HG03378 (cell line): ENCODE measurements around the gene CELA1.
A peak's percentile ranks its signal among the peaks of the same experiment; 100 is the strongest.

Experiments
- ATAC-seq: cut with Tn5 transposase; IDR thresholded peaks from one replicate; pipeline ENCODE4 v1.9.1; 2021; ENCODE audit warnings: mild to moderate bottlenecking, moderate library complexity; ENCODE audit not compliant: unreplicated experiment

CELA1 gene

DNA sequence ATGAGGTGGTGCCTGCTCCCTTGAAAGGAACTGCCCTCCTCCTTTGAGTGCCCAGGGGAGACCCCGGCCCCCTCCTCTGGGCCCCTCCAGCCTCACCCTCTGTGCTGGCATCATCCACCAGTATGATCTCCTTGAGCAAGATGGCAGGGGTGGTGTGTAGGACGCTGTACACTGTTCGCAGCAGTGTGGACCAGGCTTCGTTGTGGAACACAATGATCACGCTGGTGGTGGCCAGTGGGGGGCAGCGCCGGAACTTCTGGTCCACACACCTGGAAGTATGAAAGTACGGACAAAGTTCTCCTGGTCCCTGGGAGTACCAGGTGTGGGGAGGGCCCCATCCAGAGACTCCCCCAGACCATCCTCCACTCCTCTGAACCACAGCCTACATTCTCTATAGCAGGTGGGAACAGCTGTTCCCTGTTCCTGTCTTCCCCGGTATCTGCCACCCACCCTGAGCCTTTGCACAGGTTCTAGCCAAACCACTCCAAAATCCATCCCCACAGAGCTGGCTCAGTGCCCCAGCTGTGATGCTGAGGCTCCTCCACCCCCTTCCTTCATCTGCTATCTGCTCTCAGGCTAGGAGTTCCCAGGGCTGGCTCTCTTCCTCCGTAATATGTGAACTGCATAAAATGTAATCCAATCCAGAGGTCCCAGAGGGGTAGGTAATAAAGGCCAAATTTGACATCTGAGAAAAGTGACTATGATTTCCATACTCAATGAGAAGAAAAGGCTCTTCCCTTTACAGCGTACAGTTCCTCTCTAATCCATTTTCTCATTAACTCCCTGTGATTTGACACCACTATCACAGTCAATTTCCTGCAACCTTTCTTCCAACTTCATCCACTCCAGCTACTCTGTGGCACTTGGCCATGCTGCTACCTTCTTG lies 30.9 kb upstream of the CELA1 start:
- no peak for ATAC-seq

DNA sequence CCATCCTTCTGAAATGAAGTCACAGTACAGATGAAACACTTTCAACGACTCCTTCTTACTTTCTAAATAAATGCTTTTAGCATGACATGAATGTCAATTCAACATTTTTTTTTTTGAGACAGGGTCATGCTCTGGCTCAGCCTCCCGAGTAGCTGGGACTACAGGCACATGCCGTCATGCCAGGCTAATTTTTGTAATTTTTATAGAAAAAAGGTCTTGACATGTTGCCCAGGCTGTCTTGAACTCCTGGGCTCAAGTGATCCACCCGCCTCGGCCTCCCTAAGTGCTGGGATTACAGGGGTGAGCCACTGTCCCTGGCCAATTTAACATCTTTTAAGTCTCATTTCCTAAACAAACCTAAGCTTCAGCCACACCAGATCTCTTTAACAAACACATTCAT lies 28.4 kb upstream of the CELA1 start:
- ATAC-seq: no peak

DNA sequence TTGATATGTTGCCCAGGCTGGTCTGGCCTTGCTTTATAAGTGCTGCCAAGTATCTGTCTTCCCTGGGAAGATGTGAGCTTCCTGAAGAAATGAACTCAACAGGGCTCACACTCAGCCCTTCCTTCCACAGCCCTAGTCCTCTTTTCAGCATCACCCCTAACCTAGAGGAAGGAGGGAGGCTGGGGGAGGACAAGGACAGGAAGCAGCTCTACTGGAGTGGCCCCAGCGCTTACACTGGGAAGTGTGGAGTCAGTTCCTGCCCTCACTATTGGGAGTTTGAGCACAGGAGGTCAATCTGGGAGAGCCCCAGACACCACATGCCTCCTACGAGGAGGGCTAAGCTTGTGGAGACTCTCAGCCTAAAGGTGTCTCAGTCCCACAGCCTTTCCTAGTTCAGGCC lies 27.9 kb upstream of the CELA1 start:
- no peak for ATAC-seq

DNA sequence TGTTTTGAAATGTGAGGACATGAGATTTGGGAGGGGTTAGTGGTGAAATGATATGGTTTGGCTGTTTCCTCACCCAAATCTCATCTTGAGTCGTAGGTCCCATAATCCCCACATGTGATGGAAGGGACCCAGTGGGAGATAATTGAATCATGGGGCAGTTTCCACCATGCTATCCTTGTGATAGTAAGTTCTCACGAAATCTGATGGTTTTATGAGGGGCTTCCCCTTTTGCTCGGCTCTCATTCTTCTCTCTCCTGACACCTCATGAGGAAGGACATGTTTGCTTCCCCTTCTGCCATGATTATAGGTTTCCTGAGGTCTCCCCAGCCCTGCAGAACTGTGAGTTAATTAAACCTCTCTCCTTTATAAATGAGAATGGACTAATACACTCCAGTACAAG lies 26.7 kb upstream of the CELA1 start:
- no peak for ATAC-seq

DNA sequence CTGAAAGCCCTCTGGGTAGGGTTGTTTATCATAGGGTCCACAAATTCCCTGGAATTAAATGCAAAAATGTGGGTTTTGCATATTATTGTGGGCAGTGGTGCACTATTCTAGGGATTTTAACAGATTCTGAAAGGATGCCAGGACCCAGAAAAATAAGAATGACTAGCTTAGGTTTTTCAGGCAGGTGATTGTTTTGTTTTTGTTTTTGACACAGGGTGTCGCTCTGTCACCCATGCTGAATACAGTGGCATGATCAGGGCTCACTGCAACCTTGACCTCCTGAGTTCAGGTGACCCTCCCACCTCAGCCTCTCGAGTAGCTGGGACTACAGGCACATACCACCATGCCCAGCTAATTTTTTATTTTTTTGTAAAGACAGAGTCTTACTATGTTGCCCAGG lies 25.5 kb upstream of the CELA1 start:
- ATAC-seq: no peak

DNA sequence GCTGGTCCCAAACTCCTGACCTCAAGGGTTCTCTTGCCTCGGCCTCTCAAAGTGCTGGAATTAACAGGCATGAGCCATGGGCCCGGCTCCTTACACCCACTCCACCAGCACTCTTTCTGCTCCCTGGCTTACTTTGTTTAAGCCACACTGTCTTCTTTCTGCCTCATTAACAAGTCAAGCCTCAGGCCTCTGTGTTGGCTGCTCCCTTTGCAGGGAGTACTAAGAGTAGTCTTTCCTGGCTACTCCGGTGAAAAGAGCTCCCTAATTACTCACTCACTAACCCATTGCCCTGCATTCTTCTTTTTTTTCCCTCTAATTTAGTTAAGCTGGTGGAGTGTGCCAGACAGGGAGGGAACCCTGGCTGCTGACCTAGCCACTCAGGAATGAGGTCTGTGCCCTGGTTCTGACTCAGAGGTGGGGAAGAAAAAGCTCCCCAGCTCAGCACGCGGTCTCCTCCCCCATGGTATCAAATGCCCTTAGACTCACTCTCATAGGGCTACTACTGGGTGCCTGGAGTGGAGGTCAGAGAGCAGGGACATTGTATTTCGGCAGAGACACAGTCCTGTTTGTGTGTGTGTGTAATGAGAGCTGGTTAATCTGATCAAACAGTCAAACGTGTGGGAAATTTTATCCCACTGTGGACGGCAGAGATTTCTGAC lies 24.9 kb upstream of the CELA1 start:
- ATAC-seq: no peak

DNA sequence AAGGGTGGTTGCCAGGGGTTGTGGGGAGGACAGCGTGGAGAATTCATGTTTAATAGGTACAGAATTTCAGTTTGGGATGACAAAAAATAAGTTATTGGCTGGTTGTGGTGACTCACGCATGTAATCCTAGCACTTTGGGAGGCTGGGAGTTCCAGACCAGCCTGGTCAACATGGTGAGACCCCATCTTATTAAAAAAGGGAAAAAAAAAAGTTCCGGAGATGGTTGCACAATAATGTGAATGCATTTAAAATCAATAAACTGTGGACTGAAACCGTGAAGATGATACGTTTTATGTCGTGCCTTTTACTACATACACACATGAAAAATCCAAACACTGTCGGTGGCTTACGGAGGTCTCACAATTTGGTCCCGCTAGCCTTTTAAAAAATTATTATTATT lies 24.2 kb upstream of the CELA1 start:
- no peak for ATAC-seq

DNA sequence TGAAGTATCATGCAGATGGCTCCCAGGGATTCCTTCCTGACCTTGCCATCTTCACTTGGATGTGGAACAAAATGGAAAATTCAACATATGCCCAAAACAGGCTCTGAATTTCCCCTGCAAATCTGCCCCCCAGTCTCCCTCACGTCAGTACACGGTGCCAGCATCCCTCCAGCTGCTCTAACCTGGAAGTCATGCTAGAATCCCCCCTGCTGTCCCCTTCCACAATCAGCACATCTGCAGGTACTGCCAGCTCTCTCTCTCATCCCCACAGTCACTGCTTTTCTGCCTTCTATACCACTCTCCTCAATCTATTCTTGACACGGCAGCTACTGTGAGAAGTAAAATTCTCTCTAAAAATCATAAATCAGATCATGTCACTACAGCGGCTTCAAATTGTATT lies 23.1 kb upstream of the CELA1 start:
- ATAC-seq: no peak

DNA sequence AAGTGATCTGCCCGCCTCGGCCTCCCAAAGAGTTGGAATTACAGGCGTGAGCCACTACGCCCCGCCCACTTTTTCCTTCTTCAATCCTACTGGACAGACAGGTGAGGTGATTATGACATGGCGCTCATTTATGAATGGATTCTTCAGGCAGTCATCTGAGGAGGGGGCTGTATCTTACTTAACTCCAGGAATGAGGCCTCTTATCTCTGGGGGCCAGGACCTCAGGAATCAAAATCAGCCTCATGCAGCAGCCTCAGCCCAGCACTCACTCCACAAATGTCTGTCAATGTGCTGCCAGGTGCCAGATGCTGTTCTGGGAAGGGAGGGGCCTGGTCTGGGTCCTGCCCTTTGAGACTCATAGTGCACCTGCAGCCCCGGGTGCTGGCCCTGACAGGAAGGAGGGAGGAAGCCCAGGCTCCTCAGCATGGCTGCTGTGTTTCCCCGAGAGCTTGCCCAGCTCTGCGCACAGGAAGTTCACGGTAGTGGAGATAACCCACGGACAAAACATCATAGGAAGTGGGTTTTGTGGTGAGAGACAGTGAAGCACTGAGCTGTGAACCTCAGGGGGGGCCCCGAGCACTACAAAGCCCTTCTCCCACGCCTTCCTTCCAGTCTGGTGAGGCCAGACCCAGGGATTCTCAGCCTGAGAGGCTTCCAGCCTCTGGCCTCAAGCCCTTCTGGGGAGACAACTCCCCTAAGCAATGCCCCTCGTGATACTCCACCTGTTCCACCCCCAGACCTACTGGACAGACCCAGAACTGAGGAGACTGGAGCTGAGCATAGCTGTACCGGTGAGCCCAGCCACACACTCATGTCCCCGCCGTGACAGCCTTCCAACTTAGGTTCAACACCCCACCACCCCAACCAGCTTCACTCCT lies 22.4 kb upstream of the CELA1 start:
- peak; percentile 95 for ATAC-seq

DNA sequence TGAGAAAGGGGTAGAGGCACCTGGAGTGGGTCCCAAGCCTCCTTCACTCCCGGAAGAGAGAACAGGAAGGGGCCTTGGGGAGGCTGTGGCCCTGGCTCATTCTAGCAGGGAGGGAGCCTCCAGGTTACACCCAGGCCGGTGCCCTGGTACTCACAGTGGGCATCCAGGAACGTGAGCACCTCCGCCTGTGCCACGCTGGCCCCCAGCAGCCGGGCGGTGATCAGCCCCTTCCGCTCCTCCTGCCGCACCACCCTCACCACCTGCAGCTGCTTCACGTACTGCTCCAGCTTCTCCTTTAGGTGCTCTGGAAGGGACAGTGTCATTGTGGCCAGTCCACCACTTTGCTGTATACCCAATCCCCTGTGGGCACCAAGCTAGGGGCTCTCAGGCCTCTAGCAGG lies 18.8 kb upstream of the CELA1 start:
- no peak for ATAC-seq

DNA sequence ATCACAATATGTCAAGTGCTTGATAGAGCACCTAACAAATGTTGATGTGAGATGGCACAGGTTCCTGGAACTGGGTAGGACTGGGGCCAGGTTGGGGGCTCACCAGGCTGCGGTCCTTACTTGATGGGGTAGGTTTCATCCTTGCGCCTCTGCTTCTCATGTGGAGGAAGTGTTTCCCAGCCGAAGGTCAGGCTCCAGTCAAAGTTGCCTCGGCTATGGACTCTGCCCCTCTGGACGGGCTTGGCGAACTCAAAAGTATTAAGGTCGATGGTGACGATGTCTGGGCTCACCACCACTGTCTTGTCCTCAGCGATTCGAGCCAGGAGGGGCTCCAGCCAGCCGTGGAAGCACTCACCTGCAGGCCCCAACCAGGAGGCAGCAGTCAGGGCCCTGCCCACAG lies 17.5 kb upstream of the CELA1 start:
- ATAC-seq: no peak

DNA sequence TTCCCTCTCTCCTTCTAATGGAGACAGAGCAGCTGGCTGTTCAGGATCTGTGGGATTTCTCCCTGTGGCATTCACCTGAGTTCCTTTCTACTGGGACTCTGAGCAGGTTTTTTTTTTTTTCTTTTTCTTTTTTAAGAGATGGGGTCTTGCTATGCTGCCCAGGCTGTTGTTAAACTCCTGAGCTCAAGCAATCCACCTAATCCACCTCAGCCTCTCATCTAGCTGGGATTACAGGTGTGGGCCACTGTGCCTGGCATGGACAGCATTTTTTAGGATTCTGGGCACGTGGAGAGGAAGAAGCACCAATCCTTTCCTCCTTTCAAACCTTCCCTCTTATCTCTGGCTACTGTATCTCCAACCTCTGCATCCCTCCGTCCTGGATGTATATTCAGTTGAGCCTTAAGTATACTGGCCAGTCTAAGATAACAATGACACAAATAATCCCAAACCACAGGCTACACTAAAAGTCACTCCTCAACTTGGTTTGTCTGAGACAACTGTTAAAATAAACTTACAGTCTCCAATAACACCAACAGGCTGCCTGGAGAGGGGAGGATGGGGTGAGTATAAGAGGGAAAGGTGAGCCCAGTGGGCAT lies 16.4 kb upstream of the CELA1 start:
- no peak for ATAC-seq

DNA sequence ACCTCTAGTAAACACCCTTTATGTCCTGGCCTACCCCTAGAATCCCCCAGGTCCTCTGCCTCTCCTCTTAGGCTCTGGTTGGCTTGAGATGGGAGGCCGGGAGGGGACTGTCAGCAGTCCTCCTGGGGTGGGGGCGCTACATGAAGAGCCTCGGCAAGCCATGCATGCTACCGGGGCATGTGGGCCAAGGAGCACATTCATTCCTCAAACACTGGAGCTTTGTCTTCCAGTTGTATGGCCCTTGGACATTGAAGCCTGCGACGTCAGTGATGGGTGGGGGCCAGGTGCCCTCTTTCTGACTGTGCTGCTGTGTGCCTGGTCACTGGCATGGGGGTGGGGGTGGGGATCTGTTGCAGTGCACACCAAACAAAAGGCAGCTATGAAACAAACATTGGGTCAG lies 15.8 kb upstream of the CELA1 start:
- ATAC-seq: no peak

DNA sequence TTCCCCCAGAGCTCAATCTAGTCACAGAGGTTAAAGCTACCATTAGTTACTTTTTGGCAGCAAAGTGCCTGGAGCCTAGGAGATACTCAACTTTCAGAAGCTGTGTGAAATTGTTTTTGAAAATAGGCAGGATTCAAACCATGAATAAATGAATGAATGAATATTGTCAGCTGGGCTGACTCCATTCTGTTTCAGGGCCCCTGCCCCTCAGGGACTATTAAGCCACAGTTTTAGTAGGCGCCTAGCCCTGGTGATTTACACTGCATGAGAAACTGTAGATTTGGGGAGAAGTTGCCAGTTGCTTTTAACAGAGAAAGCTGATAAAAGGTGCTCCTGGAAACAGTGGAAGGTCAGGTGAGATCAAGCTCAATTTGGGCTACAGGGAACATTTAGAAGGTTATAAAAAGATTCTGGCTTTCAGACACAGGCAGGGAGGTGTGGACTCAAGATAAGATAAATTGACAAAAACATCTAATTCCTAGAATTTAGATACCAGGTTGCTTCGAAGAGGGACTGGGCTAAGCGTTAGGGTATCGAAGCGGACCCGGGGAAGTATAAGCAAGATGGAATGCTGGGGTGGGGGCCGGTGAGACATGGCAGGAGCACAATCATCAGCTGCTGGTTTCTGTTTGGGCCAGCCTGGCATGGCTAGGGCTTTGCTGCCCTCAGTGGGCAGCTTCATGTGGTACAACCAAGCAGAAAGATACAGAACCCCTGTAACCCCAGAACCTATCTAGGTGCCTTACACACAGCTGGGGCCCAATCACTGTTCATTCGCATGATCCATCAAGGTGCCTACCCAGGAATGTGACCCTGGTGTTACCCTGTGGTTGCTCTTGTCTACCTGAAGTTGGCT lies 14.9 kb upstream of the CELA1 start:
- ATAC-seq: no peak

DNA sequence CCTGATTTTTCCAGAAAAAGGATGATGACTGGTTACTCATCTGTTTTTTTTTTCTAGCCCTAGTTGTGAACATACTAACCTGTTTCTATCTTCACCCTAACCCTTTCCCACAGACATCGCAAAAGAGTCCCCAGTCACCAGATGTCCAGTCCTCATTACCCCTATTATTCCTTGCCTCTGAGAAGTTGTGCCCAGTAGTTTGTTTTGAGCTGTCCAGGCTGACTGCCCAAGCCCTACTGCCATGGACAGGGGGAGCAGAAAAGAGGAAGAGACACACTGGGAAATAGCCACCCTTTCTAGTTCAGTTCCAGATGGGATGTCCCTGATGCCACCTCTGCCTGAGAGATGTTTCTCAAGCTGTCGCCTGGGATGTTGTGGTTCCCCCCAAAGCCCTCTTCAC lies 13.8 kb upstream of the CELA1 start:
- ATAC-seq: no peak

DNA sequence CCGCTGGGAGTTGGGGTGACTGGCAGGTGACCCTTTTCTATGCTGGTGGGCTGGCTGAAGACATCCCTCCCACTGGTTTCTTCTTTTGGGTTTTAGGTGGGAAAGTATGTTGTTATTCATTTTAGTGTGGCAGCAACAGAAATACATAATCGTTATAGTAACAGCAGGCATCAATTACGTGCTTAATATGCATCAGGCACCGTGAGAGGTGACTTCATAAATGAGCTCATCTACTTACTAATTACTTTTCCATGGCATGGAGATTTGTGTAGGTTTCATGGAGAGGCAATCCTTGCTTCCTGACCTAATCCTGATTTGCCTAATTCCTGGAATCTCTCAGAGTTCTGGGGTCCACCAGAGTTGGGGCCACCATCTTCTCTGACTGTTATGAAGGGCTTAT lies 13.4 kb upstream of the CELA1 start:
- no peak for ATAC-seq

DNA sequence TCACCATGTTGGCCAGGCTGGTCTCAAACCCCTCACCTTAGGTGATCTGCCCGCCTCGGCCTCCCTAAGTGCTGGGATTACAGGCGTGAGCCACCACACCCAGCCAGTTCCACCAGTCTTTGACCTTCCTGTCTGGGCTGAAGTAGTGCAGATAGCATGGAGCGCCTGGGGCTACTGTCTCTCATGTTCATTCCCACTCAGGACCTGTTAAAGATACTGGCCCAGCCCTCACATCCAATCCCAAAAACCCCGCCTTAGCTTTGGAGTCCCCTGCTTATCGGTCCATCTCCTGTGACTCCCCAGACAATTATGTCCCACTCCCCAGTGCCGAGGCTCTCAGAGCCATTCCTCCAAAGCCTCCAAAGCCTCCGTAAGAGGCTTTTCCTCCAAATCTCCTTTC lies 12.0 kb upstream of the CELA1 start:
- ATAC-seq: no peak

DNA sequence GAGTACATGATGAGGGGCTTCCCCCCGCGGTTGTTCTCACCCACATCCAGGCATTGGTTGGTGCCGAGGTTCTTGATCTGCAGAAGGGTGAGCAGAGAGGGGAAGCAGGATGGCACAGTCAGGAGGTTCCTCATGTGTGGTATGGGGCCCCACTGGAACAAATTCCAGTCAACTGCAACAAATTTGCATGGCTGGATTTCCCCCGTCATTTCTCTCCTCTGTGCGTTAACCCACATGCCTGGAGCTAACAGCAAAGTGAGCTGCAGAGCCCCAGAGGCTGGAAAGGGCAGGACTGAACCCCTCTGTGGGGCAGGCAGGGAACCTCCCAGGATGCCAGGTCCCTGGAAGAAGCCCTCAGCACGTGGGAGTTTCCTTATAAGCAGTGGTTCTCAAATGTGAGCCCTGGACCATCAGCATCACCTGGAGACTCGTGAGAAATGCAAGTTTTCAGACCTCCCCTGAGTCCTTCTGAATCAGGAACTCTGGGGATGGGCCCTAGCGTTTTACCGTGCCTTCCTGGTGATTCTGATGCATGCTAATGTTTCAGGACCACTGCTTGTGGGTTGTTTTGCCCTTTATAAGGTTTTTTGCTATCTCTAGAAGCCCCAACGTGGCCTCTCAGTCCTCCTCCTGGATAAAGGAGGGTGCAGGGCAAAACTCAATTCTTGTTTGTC lies 11.0 kb upstream of the CELA1 start:
- peak; percentile 47 for ATAC-seq

DNA sequence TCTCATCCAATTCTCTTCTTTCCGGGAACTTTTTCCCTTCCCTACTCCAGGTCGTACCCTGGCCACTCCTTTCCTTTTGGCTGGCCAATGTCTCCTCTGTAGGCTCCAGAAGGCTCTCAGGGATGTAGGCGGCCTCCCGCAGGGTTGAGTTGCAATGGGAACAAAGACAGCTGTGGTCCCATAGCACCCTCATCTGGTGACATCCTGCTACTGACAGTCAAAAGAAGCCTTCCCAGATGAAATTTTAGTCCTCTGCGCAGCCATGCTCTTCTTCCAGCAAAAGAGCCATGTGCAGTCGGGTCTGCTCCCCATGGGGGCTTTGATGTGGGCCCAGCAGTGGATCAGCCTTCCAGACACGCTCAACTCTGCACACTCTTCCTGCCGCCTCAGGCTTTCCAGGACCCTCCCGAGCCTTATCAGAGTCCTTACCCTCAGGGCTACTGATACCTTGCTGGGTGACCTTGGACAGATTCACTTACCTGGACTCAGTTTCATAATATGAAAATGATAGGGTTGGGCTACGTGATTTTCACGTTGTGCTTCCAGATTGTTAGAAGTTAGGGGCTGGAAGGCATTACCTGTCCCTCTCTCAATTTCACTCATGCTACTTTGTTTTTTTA lies 5.5 kb upstream of the CELA1 start:
- no peak for ATAC-seq
